NOMO-1 treated with dmso at 0.1 percent for 144 hours (cell line): Measurements from ENCODE around the gene DNAAF8.
"Not testable (repeated sequence)": the region's sequence is repeated elsewhere in the genome, so short reads cannot be mapped to it uniquely, and the experiment has no call there.

Experiments used
- DNase-seq: peaks from one replicate; lab custom pipeline; 2025; ENCODE audit not compliant: unreplicated experiment; lab: John Stamatoyannopoulos, UW

Gene DNAAF8

DNA sequence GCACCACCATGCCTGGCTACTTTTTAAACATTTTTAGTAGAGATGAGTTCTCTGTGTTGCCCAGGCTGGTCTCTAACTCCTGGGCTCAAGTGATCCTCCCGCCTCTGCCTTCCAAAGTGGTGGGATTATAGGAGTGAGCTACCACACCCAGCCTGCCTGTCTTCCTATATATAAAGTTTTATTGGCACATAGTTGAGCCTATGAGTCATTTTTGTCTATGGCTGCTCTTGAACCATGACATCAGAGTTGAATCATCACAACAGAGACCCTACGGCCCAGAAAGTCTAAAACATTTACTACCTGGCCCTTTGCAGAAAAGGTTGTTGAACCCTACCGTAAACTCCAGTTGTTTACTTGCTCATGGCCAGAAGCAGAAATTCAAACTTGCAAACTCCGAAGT is 45.9 kb downstream of the DNAAF8 start:
- DNase-seq, result no peak

DNA sequence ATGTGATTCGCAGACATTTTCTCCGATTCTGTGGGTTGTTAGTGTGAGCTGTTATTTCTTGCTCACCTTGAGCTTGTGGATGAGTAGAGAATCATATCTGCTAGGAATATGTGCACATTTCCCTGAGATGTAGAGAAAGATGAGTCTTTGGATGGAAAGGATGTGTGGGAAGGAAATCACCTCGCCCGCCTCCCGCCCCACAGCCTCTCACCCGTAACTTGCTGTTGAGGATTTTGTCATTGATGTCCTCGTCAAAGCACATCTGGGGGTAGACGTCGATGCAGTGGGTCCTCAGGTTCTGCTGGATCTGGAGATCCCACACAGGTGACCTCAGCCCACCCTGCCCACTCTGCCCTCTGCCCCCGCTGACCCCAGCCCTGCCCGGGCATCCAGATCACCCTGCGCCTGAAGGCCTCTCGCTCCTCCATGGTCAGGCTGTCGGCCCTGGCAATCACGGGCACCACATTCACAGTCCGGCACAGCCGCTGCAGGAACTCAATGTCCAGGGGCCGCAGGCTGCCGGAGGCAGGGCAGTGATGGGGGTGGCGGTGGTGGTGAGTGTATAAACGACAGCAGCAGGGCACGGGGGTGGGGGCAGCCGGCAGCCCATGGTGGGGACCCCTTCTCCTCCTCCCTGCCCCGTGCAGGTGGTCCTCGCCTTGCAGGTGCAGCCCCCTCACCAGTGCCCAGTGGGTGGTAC is 49.1 kb downstream of the DNAAF8 start:
- DNase-seq, result no peak

DNA sequence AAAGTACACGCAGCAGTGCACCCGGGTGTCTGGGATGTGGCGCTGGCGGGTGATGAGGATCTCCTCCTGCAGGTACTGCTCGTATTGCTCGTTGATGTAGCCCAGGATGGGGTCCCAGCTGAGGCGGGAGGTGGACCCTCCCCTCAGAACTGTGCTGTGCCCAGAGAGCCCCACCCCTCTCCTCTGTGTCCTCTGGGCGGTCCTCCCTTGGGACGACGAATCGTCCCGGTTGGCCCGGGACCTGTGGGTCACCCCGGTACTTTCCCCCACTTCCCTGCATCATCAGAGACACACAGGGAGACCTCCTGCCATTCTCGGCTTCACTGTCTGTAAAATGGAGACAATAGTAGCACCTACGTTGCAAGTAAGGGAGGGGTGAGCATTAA is 49.6 kb downstream of the DNAAF8 start:
- no peak for DNase-seq

DNA sequence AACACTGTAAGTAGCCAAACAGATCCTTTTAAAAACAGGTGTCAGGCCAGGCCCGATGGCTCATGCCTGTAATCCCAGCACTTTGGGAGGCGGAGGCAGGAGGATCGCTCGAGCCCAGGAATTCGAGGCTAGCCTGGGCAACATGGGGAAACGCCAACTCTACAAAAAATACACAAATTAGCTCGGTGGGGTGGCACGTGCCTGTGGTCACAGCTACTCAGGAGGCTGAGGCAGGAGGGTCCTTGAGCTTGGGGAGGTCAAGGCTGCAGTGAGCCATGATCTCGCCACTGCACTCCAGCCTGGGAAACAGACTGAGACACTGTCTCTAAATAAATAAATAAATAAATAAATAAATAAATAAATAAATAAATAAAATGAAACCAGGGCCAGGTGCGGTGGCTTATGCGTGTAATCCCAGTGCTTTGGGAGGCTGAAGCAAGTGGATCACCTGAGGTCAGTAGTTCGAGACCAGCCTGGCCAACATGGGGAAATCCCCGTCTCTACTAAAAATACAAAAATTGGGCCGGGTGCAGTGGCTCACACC is 50.2 kb downstream of the DNAAF8 start:
- DNase-seq, result not testable (repeated sequence)

DNA sequence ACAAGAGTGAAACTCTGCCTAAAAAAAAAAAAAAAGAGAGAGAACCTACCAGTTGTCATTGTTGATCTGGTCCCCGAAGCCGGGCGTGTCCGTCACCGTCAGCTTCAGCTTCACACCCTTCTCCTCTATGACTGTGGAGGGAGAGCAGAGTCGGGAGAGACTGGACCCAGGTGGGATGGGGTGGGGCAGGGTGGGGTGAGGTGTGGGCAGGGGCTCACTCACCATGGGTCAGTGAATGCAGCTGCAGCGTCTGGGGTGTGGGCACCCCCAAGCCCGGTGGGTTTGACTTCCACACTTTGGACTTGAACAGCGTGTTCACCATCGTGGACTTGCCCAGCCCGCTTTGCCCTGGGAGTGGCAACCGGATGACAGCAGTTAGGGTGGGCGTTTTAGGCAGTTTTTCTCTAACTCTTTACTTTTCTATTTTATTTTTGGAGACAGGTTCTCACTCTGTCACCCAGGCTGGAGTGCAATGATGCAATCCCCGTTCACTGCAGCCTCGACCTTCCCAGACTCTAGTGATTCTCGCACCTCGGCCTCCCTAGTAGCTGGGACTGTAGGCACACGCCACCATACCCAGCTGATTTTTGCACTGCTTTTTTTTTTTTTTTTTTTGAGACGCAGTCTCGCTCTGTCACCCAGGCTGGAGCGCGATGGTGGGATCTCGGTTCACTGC is 51.6 kb downstream of the DNAAF8 start:
- DNase-seq, result no peak

DNA sequence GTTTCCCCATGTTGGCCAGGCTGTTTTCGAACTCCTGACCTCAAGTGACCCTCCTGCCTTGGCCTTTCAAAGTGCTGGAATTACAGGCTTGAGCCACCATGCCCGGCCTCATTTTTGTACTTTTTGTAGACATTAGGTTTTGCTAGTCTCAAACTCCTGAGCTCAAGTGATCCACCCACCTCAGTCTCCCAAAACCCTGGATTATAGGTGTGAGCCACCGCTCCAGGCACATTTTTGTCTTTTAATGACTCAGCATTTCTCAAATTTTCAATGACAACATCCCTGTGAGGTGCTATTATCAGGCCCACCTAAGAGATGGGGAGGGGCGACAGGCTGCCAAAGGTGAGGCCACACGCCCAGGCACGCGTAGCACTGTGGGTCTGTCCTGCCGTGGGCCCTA is 52.7 kb downstream of the DNAAF8 start:
- no peak for DNase-seq

DNA sequence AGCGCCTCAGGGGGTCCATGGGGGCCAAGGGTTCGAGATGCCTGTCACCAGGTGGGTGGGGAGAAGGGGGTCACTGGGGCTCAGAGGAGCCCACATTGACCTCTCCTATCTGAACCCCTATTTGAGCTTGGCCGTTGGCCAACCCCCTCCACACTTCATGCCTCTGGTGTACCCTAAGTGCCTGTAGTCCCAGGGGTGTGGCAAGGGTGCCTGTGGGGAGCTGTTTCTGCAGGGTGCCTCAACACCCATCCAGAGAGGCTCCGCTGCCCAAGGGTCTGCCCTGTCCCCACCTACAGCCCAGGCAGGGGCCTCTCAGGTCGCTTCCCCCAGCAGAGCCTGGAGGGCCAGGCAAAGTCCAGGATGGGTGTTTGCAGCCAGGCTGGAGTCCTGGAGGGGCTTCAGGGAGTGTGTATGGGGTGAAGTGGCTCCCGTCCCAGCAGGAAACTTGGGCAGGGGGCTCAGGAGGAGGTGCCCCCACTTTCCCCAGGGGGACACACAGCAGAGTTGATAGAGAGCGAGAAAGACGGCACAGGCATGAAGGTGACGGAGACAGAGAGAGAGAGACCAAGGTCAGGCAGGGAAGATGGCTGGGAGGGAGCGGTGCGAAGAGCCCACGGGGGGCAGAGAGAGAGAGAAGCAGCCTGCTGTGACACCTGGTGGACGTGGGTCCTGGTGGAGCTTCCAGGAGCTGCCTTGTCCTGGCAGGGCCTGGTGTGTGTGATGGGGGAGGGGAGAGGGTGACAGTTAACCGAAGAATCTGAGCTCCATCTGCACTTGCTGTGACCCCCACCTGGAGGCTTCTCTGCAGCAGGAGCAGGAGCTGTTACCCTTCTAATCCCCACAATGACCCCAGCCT is 53.5 kb downstream of the DNAAF8 start, which contains the start of gene SEPTIN12:
Gene SEPTIN12 (minus strand): TSS at position 719 of the 856 bp plus-strand sequence. CDS start 700 bp downstream, at position 19.
- DNase-seq, result no peak

DNA sequence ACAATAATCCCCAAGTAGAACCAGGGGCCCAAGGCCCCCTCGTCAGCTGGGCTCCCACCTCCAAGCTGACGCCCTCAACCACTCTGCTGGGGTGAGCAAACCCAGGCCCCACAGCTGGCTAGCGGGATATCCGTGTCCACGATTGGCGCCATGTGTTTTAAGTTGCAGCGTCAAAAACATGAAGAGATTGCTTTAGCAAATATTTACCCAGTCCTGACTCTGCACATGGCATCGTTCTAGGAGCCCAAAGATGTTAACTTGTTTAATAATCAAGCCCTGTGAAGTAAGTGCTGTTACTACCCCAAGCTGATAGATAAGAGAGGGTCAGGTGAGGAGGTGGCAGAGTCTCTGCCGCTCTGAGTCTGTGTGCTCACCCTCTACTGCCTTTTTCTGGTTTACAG is 54.2 kb downstream of the DNAAF8 start:
- DNase-seq, result no peak

DNA sequence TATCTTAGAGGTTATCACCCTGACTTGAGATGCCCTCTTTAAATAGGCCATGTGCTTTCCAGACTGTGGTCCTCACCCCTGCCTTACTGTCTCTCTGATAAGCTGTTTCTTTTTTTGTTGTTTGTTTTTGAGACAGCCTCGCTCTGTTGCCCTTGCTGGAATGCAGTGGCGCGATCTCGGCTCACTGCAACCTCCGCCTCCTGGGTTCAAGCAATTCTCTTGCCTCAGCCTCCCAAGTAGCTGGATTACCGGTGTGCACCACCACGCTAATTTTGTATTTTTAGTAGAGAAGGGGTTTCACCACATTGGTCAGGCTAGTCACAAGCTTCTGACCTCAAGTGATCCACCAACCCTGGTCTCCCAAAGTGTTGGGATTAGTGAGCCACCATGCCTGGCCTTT is 54.6 kb downstream of the DNAAF8 start:
- no peak for DNase-seq

DNA sequence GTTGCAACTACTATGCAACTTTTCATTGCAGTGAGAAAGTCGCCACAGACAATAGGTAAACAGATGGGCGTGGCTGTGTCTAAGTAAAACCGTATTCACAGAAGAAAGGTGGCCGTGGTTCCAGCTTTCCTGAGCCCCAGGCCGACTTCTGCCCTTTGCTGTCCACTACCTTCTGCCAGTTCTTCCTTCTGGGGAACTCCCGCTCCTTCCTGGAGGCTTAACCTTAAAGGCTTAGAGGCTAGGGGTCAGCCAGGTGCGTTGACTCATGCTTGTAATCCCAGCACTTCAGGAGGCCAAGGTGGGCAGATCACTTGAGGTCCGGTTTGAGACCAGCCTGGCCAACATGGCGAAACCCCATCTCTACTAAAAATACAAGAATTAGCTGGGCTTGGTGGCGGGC is 55.9 kb downstream of the DNAAF8 start:
- no peak for DNase-seq

DNA sequence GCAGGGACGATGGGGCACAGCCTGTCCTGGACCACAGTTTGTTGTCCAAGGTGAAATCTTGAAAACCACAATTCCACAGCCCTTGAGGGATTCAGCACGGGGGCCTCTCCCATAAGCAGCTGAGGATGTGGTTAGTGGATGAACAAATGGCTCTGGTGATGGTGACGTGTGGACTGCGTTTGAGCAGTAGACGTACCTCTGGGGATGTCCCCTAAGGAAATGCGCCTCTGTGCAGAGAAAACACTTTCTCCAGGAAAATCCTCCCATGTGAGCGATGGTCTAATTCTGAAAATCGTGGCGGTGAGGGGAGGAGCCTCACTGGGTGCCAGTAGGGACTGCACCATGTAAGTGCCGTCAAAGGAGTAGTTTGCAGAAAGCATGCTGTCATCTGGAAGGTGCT is 56.5 kb downstream of the DNAAF8 start:
- DNase-seq, result no peak

DNA sequence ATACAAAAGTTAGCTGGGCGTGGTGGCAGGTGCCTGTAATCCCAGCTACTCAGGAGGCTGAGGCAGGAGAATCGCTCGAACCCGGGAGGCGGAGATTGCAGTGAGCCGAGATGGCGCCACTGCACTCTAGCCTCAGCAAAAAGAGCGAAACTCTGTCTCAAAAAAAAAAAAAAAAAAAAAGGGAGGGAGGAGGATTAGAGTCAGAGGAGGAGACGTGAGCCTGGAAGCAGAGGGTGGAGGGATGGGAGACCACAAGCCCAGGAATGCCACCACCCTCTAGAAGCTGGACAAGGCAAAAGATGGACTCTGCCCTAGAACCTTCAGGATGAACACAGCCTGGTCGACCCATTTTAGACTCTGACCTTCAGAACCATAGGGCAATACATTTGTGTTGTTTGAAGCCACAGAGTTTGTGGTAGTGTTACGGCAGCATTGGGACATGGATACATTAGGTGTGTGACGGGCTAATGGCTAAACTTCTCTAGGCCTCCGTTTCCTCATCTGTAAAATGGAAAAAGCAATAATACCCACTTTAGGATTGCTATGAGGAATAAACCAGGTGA is 58.7 kb downstream of the DNAAF8 start:
- DNase-seq, result no peak

DNA sequence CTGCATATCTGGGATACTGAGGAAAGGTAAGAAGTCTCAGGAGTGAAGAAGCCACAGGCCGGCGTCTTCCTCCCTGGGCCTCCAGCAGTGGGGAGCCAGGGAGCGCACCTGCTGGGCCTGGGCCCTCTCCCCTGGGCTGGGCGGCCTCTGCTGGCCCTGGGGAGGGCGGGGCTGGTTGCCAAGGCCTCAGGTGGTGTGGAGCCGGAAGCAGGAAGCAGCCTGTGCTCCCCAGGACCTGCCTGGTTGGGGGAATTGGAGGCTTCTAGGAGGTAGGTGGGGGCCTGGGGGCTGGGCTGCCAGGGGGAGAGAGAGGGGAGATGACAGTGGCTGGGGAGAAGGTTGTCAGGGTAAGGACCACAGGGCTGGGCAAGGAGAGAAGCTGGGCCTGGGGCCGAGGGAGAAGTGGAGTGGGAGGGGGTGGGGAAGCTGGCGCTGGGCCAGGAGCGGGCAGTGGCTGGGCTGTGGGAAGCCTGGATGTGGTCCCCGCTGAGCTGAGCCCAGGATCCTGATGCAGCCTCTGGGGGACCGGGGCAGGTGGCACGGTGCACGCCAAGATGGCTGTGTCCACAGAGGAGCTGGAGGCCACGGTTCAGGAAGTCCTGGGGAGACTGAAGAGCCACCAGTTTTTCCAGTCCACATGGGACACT is 61.0 kb downstream of the DNAAF8 start, which contains the start of gene SMIM22:
Gene SMIM22 (plus strand): TSS at position 189 of the 647 bp plus-strand sequence. CDS start 366 bp downstream, at position 555.
- DNase-seq, result no peak

DNA sequence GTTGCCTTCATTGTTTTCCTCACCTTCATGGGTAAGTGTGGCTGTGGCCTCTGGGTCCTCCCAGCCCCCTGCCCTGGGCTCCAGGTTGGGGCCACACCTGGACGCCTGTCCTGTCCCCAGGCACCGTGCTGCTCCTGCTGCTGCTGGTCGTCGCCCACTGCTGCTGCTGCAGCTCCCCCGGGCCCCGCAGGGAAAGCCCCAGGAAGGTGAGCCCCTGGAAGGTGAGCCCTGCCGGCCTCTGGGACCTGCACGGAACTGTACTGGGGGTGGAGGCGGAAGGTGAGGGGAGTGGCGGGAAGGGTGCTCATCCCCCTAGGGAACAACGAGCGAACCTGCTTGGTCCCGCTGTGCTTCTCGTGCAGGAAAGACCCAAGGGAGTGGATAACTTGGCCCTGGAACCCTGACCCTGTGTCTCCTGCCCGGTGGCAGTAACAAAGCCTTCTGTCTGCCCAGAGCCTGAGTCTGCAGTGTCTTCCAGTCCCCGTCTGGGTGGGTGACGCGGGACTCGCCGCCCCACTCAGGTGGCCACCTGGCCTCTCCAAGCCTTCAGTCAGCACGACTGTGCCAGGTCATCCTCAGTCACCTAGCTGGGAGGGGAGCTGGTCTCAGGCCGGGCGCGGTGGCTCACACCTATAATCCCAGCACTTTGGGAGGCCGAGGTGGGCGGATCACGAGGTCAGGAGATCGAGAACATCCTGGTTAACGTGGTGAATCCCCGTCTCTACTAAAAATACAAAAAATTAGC is 61.7 kb downstream of the DNAAF8 start:
- no peak for DNase-seq

DNA sequence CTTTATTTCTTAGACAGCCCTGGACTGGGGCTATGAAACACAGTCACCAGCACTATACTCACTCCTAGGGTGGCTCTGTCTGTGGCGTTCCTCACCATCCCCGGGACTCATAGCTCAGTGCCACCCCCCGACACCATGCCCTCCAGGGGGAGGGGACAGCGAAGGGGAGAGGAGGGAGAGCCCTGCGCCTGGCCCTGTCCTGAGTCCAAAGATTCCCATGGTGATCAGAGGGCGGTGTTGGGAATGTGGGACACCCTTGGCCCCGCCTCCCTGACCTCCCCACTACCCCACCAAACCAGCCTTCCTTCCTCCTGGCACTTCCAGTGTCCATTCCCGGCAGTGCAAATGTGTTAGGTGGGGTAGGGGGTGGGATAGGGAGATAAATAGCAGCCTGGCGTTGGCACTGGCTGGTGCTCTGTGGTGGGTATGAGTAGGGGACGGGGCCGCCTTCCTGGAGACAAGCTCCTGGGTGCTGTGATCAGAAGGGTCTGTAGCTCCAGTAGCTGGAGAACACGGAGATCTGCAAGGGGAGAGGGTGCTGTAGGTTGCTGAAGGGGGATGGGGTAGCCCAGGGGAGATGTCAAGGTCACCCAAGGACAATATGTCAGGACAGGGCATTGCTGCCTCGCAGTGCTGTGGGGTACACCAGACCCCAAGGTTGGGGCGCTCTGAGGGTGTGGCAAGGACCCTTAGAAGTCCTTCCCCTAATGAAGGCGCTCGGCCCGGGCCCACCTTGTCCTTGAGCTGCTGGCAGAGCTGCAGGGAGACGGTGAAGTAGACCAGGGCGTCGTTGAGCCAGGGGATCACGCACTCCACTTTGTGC is 62.9 kb downstream of the DNAAF8 start:
- no peak for DNase-seq

DNA sequence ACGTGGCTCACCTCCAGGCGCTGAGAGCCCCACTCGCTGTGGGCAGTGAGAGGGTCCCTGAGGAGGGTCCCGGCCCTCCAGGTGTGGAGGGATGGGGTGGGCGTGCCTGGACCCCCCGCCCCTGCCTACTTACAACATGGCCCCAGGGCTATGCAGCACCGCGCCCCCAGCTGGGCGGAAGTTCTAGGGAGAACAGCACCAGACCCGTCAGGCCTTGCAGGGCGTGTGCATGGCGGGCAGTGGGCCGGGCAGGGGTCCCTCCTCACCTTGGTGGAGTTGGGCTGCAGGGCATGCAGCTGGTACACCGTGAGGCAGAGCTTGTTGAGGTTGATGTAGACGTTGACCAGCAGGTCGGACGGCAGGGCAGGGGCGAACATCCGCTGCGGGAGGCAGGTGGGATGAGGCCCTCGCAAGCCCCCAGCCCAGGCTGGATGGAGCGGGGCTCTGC is 63.5 kb downstream of the DNAAF8 start:
- no peak for DNase-seq

DNA sequence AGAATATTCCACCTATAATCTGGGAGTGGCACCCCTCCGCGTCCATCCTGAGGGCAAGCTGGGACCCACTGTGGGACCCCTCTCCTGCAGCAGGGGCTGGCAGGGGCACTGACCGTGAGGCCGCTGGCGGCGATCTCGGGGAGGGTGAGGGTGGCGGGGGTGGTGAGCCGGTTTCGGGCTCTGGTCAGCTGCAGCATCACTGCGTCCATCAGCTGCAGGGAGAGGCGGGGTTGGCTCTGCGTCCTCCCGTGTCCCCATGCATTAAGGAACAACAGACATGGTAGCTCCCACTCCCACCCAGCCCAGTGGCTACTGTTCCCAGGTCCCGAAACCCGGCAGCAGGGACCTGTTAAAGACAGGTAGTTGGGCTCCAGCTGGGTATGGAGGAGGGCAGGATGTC is 64.1 kb downstream of the DNAAF8 start:
- no peak for DNase-seq
